ENCODE measurements around the gene UFSP1. TPM values are rescaled to one million over a fixed set of nuclear protein-coding genes. Genes with fewer than 3 reads are reported as not detected.

UFSP1 gene
- polyA plus RNA-seq, 1 donor from 2014 or later = 2.4 TPM

- H3K27ac ChIP-seq (ENCODE audit: low read length) = no peak overlapping the region
- no peak overlapping the region for H2AFZ ChIP-seq (ENCODE audit: low read depth, low read length)
- no peak overlapping the region for H3K9ac ChIP-seq (ENCODE audit: low read length)
- H3K79me2 ChIP-seq (replicated peaks; ENCODE audit: insufficient read depth, low read length) = peaks cover 28% of the 10 kb centered on the region
- no peaks in the 10 kb centered on the region for H3K9me2 ChIP-seq (ENCODE audit: insufficient read depth, low read length)
- no peak overlapping the region for H3K4me2 ChIP-seq (ENCODE audit: low read length)
- H3K9me3 ChIP-seq (ENCODE audit: low read length) = no peaks in the 10 kb centered on the region
- H3K27me3 ChIP-seq (ENCODE audit: insufficient read depth, low read depth, low read length) = no peaks in the 10 kb centered on the region
- H3F3A ChIP-seq (ENCODE audit: insufficient read depth, low read length, poor library complexity, severe bottlenecking) = no peaks in the 10 kb centered on the region
- peaks cover 6% of the 10 kb centered on the region for H4K20me1 ChIP-seq (ENCODE audit: insufficient read depth)
- H3K36me3 ChIP-seq (ENCODE audit: insufficient read depth, low read length) = peaks cover 10% of the 10 kb centered on the region
- no peak for TF ChIP-seq EP300 (conservative IDR thresholded peaks at IDR 0.05; ENCODE audit: poor library complexity, severe bottlenecking)
- no peak for TF ChIP-seq CTCF (IDR thresholded peaks at IDR 0.05; ENCODE audit: poor library complexity, severe bottlenecking)
- TF ChIP-seq RAD21 (conservative IDR thresholded peaks at IDR 0.05) = no peak
- TF ChIP-seq MXI1 (conservative IDR thresholded peaks at IDR 0.05; ENCODE audit: poor library complexity, severe bottlenecking) = no peak
- no peak for TF ChIP-seq POLR2AphosphoS5 (IDR thresholded peaks at IDR 0.05)
- TF ChIP-seq EZH2 (IDR thresholded peaks at IDR 0.05; ENCODE audit: borderline replicate concordance, insufficient read depth, low read length, poor library complexity, severe bottlenecking) = no peak
- H3K4me3 ChIP-seq (ENCODE audit: low read length) = no peak overlapping the region
These were observed 6.6 kb downstream of the UFSP1 start for GRCh38 chr7:100882785-100883526.

- Histone ChIP-seq H3F3A (ENCODE audit: insufficient read depth, low read length, poor library complexity, severe bottlenecking) (no peaks in the 10 kb centered on the region), H4K20me1 (ENCODE audit: insufficient read depth) (peaks cover 6% of the 10 kb centered on the region), H3K27me3 (ENCODE audit: insufficient read depth, low read depth, low read length) (no peaks in the 10 kb centered on the region), H3K4me3 (ENCODE audit: low read length) (no peak overlapping the region), H3K4me2 (ENCODE audit: low read length) (no peak overlapping the region), H3K9me3 (ENCODE audit: low read length) (no peaks in the 10 kb centered on the region), H3K9ac (ENCODE audit: low read length) (no peak overlapping the region), H3K27ac (ENCODE audit: low read length) (no peak overlapping the region), H3K9me2 (ENCODE audit: insufficient read depth, low read length) (no peaks in the 10 kb centered on the region), H3K36me3 (ENCODE audit: insufficient read depth, low read length) (peaks cover 2% of the 10 kb centered on the region), H2AFZ (ENCODE audit: low read depth, low read length) (no peak overlapping the region), H3K79me2 (replicated peaks; ENCODE audit: insufficient read depth, low read length) (peaks cover 36% of the 10 kb centered on the region)
- TF ChIP-seq RAD21 (conservative IDR thresholded peaks at IDR 0.05) = no peak
- no peak for TF ChIP-seq REST (IDR thresholded peaks at IDR 0.05; ENCODE audit: borderline replicate concordance)
- TF ChIP-seq TAF1 (IDR thresholded peaks at IDR 0.05; ENCODE audit: low read depth) = no peak
- TF ChIP-seq EP300 (conservative IDR thresholded peaks at IDR 0.05; ENCODE audit: poor library complexity, severe bottlenecking) = no peak
- no peak for TF ChIP-seq SMC3 (conservative IDR thresholded peaks at IDR 0.05; ENCODE audit: poor library complexity)
- no peak for TF ChIP-seq MXI1 (conservative IDR thresholded peaks at IDR 0.05; ENCODE audit: poor library complexity, severe bottlenecking)
- no peak for TF ChIP-seq CTCF (IDR thresholded peaks at IDR 0.05; ENCODE audit: poor library complexity, severe bottlenecking)
- TF ChIP-seq EZH2 (IDR thresholded peaks at IDR 0.05; ENCODE audit: borderline replicate concordance, insufficient read depth, low read length, poor library complexity, severe bottlenecking) = no peak
- no peak for TF ChIP-seq POLR2AphosphoS5 (IDR thresholded peaks at IDR 0.05)
These were observed 7.3 kb downstream of the UFSP1 start for GRCh38 chr7:100882201-100882600.
